Activated naive CD4-positive, alpha-beta T cell treated with anti-CD3 and anti-CD28 coated beads, Interleukin-2, amount 10 ng/mL, durations not matched to agents 7 days and 5 days (primary cell): ENCODE data around the gene STK33.

Source experiments
- CTCF ChIA-PET: fragments of 350-600 bp; sonication (Branson Sonifier 250); formaldehyde crosslinking; loops from one replicate; lab custom pipeline; 2021; ENCODE audit warnings: antibody characterized with exemption; lab: Charles Lee
- DNase-seq: peaks from one replicate; pipeline ENCODE4 v3.0.0-alpha.2; 2020
- H3K27ac Mint-ChIP-seq: one replicate; pipeline ENCODE4 v1.8.0; 2021; ENCODE audit warnings: mild to moderate bottlenecking, moderate library complexity, mixed read lengths
- H3K27me3 Mint-ChIP-seq: one replicate; pipeline ENCODE4 v1.8.0; 2021; ENCODE audit warnings: mild to moderate bottlenecking, mixed read lengths
- H3K36me3 Mint-ChIP-seq: one replicate; pipeline ENCODE4 v1.8.0; 2021; ENCODE audit warnings: mixed read lengths
- H3K4me1 Mint-ChIP-seq: one replicate; pipeline ENCODE4 v1.8.0; 2021; ENCODE audit warnings: mixed read lengths
- H3K4me3 Mint-ChIP-seq: one replicate; pipeline ENCODE4 v1.8.0; 2021; ENCODE audit warnings: mild to moderate bottlenecking, moderate library complexity, mixed read lengths
- H3K9me3 Mint-ChIP-seq: one replicate; pipeline ENCODE4 v1.8.0; 2021; ENCODE audit warnings: mixed read lengths

STK33 gene

DNA sequence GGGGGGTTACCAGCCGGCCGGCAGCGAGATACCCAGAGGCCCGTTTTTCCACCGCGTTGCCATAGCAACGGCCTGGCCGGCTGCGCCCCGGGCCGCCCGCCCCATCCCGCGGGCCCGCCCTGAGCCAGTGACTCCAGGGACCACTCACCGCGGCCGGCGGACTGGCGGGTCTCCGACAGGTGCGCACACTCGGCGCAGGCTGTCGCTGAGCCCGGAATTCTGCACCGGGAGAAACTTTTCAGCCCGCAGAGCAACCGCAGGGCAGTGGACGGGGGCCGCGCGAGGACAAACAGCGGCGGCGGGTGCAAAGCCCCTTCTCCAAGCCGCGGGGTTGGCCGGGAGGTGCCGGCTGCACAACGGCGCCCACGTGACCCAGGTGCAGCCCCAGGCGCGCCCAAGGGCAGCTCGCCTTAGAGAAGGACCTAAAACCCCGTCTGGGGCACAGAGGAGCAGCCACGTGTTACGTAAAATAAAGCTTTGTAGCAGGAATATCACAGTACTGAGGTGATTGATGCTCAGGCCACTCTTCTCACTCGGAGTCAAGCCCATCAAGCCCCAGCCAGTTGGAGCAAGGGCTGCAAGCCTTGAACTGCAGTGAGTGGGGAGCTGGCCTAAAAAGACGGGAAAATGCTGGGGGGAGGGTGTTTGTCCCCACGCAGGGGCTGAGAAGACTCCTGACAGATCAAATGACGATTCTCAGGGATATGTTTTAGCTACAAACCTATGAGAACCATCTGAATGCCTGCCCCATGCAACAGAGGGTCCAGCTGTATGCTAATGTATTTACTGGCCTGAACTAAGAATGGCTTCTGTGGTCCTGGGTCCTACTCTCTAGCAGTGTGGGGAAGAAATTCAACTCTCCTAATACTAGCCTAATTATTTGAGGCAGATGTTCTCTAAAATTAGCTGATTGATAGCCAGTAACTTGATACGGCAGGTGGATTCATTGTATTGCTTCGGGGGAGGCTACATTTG is at the start of gene STK33:
STK33 (minus strand) TSS at position 294 of the 975 bp plus-strand sequence. CDS start 119,323 bp downstream, outside the sequence.
- peaks cover 4% of the 10 kb centered on the region for H3K4me1 Mint-ChIP-seq
- H3K4me3 Mint-ChIP-seq = peak within 1 kb of the TSS; percentile 69
- H3K27ac Mint-ChIP-seq = no peak within 1 kb of the TSS
- no peaks in the 10 kb centered on the region for H3K36me3 Mint-ChIP-seq
- peak; percentile 55 for DNase-seq
- peaks cover 54% of the 10 kb centered on the region for H3K27me3 Mint-ChIP-seq
- no peaks in the 10 kb centered on the region for H3K9me3 Mint-ChIP-seq
- CTCF ChIA-PET = interaction anchor here (1.3 kb wide), 1 partner anchor 9 kb away, joined by 3 read pairs; no protein-coding TSS in a partner anchor

DNA sequence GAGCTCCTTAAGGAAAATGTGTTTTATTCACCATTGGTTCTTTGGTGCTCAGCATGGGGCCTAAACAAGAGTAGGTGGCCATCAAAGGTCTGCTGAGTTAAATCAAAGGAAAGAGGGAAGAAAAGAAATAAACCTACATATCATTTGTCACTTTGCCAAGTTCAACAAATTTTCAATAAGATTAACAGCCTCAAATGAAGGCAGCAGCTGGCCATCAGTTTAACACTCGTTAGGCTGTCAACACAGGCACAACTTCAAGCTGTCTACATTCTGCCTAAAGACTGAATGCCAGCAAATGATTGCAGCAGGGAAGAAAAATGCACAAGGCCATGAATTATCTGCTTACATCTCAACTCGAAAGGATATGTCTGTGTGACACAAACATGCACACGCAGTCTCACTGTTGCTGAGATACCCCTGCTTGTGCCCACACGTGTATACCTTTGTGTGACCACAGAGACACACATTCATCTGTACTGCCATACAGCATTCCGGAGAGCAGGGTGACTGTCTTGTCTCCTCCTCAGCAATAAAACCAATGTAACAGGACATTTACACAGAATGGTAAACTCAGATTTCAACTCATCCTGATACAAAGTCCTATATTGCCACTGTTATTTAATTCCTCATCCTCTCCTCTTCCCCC is 48.3 kb upstream of the STK33 start:
- no peaks in the 10 kb centered on the region for H3K27me3 Mint-ChIP-seq
- no peak for DNase-seq
- H3K4me3 Mint-ChIP-seq = no peak overlapping the region
- CTCF ChIA-PET = no interaction called here
- no peaks in the 10 kb centered on the region for H3K9me3 Mint-ChIP-seq
- peaks cover 36% of the 10 kb centered on the region for H3K36me3 Mint-ChIP-seq
- peaks cover 2% of the 10 kb centered on the region for H3K4me1 Mint-ChIP-seq
- no peak overlapping the region for H3K27ac Mint-ChIP-seq

DNA sequence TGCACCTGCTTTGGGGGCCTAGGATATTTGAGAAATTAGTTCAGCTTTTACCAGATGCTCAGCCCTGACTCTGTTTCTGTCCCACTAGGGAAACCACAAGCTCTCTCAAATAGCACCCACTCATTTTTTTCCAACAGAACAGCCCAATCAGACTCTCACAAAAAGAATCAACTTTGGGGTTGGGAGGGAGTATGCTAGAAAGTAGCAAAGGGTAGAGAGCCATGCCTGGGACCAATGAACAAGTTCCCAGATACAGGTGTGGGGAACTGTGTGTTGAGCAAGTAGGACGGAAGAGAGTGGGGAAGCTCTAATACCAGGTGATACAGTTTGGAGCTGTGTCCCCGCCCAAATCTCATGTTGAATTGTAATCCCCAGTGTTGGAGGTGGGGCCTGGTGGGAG is 47.3 kb upstream of the STK33 start:
- peaks cover 39% of the 10 kb centered on the region for H3K36me3 Mint-ChIP-seq
- H3K9me3 Mint-ChIP-seq = peaks cover 2% of the 10 kb centered on the region
- no peaks in the 10 kb centered on the region for H3K4me1 Mint-ChIP-seq
- no peak overlapping the region for H3K4me3 Mint-ChIP-seq
- H3K27me3 Mint-ChIP-seq = no peaks in the 10 kb centered on the region
- DNase-seq = no peak
- CTCF ChIA-PET = no interaction called here
- H3K27ac Mint-ChIP-seq = peak overlapping the region; percentile 39

DNA sequence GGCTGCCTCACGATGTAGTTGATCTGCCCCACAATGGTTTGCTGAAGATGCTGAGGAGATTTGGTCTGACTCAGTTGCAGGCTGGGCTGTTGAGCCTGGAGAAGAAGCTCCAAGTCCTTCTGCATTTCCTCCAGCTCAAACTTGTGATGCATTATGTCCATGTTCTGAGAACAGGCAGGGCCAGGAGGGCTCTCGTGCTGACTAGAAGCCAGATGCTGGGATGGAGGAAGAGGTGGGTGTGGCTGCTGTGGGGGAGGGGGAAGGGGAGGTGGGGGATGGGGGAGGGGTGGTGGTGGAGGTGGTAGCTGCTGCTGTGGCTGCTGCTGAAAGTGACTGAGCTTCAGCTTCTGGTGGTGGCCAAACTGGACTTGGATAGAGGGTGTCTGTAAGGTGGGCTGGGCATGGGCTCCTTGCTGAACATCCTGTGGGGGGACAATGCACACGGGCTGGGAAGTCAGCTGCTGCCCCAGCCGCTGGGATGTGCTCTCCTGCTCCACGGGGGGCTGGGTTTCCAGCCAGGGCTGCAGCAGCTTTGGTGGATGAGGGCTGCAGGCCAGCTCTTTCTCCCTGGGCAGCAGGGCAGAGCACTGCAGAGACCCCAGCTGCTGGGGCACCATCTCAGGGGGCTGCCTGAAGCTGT is 46.4 kb upstream of the STK33 start:
- Mint-ChIP-seq H3K27me3 (no peaks in the 10 kb centered on the region), H3K4me3 (no peak overlapping the region), H3K36me3 (peaks cover 43% of the 10 kb centered on the region), H3K9me3 (peaks cover 2% of the 10 kb centered on the region), H3K4me1 (no peaks in the 10 kb centered on the region), H3K27ac (no peak overlapping the region)
- no peak for DNase-seq
- CTCF ChIA-PET = interaction anchor here (1.3 kb wide), 1 partner anchor 8 kb away, joined by 4 read pairs; no protein-coding TSS in a partner anchor

DNA sequence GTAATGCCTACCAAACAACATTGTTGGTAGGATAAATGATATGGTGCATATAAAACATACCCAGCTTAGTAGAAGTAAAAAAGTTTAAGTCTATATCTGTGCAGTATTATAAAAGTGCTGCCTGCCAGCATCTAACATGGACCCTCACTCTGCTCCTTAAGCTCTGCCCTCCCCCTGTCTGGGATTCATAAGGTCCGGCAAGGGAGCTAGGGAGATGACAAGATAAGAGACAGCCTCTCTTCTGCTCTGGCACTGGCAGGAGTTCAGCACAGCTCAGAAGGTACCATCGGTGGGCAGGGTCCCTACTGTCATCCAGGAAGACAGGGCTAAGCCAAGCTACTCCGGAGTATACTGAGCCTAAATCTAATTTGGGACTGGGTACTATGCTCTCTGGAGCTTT is 45.6 kb upstream of the STK33 start:
- Mint-ChIP-seq H3K4me1 (no peaks in the 10 kb centered on the region), H3K4me3 (no peak overlapping the region), H3K36me3 (peaks cover 43% of the 10 kb centered on the region), H3K27ac (no peak overlapping the region), H3K9me3 (peaks cover 2% of the 10 kb centered on the region), H3K27me3 (no peaks in the 10 kb centered on the region)
- CTCF ChIA-PET = interaction anchor here (0.8 to 1.3 kb wide), 3 partner anchors 9 to 286 kb away, joined by 3 to 4 read pairs (median 3); no protein-coding TSS in a partner anchor
- DNase-seq = no peak

DNA sequence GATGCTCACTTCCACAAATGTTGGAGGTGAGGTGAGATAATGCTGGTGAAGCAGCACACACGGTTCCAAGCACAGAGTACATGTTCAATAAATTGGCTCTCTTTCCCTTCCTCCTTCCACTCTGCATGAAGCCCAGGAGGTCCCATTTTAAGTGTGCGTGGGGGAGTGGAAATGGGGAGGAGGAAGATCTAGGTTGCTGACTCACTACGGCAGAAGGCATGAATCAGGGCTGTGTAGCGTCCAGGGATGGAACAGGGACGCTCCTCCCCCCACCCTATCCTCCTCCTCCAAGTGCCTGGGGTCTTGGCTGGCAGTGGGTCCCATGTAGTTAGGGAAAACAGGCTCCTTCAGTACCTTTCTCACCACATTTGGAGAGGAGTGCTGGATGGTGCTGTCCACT is 44.3 kb upstream of the STK33 start:
- no peak overlapping the region for H3K27ac Mint-ChIP-seq

DNA sequence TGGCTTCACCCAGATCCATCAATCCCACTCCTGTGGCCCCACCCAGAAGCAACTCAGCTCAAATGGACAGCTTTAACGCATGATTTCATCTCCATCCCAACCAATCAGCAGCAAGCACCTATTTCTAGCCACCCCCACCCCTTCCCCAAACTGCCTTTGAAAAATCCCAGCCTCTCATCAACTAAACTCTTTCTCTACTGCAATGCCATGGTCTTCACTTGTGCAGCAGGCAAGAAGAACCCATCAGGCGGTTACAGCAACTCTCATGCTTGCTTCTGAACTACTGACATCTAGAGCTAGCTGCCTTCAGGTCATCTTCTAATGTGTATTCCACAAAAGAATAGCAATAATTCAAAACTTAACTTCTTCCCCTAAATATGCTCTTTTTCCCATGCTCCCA is 42.1 kb upstream of the STK33 start:
- H3K27me3 Mint-ChIP-seq = no peaks in the 10 kb centered on the region
- H3K27ac Mint-ChIP-seq = no peak overlapping the region
- no peaks in the 10 kb centered on the region for H3K4me1 Mint-ChIP-seq
- no peak for DNase-seq
- peaks cover 40% of the 10 kb centered on the region for H3K36me3 Mint-ChIP-seq
- peaks cover 2% of the 10 kb centered on the region for H3K9me3 Mint-ChIP-seq
- no peak overlapping the region for H3K4me3 Mint-ChIP-seq
- CTCF ChIA-PET = no interaction called here

More for the DNA sequence above, 44.3 kb upstream of the STK33 start:
- Mint-ChIP-seq H3K9me3 (peaks cover 2% of the 10 kb centered on the region), H3K4me3 (no peak overlapping the region), H3K36me3 (peaks cover 43% of the 10 kb centered on the region), H3K27me3 (no peaks in the 10 kb centered on the region), H3K4me1 (no peaks in the 10 kb centered on the region)
- CTCF ChIA-PET = no interaction called here
- DNase-seq = no peak

DNA sequence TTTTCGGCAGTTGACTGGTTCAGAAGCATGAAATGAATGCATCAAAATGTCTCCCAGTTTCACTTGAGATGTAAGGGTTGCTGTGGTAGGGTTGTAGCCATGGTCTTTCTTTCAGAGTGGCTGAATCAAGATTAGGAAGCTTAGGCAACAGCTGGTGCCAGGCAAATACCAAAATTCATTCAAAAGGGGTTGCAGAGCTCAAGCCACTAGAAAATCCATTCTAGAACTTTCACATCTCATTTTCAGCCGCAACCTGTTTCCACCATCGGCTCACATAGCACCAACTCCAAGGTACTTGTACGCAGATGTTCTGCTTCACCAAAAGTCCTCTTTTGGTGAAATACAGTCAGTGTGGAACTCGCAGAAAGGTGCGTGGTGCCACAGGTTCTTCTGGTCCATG is 40.5 kb upstream of the STK33 start:
- peaks cover 41% of the 10 kb centered on the region for H3K36me3 Mint-ChIP-seq
- peaks cover 2% of the 10 kb centered on the region for H3K9me3 Mint-ChIP-seq
- H3K27ac Mint-ChIP-seq = no peak overlapping the region
- no peaks in the 10 kb centered on the region for H3K27me3 Mint-ChIP-seq
- no peak overlapping the region for H3K4me3 Mint-ChIP-seq
- CTCF ChIA-PET = no interaction called here
- DNase-seq = no peak
- no peaks in the 10 kb centered on the region for H3K4me1 Mint-ChIP-seq

DNA sequence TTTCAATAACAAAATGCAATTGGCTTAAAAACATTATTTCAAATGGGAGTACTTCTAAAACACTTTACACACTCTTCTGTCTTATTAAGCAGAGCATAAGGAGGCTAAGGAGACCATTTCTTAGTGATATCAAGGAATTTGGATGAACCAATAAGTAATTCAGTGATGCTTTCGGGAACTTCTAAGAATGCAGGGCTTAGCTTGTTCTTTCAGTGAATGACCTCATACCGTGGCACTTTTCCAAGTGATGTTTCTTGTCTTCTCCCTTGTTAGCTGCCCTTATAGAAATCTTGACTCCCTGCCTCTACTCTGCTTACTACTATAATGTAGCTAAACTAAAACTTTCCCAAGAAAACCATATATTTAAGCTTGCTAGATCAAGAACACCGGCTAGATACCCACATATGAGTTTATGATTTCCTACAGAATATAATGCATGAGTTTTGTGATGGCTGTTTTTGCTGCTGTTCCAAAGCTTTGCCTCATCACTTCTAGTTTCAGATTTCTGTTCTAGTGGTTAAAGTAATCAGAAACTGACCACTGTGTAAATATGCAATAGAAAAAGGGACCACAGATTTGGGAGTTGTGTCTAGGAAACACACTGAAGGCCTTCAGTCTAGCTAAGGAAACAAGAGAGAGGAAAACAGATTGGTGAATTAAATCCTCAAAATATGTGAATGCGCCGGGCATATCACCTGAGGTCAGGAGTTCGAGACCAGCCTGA is 37.5 kb upstream of the STK33 start:
- Mint-ChIP-seq H3K27me3 (no peaks in the 10 kb centered on the region), H3K36me3 (peaks cover 21% of the 10 kb centered on the region), H3K27ac (no peak overlapping the region), H3K9me3 (peaks cover under 1% of the 10 kb centered on the region), H3K4me3 (no peak overlapping the region), H3K4me1 (no peaks in the 10 kb centered on the region)
- CTCF ChIA-PET = no interaction called here
- no peak for DNase-seq

DNA sequence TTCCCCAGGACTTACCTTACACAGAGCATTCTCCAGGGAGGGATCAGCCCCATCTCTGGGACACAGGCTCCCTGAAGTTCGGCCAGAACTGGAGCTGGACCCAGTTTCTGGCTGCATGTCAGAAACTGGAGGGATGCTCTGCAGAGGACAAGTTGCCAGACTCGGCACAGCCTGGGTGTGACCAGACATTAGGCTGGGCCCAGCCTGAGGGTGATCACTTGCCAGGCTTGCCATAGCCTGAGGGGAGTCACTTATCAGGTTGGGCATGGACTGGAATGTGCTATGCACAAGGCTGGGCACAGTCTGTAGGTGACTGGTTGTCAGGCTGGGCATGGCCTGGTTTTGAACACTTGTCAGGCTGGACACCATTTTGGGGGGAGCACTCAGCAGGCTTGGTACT is 30.7 kb upstream of the STK33 start:
- DNase-seq = no peak
- Mint-ChIP-seq H3K9me3 (no peaks in the 10 kb centered on the region), H3K36me3 (peaks cover 21% of the 10 kb centered on the region), H3K4me3 (no peak overlapping the region), H3K4me1 (no peaks in the 10 kb centered on the region), H3K27ac (no peak overlapping the region), H3K27me3 (no peaks in the 10 kb centered on the region)
- CTCF ChIA-PET = interaction anchor here (1.0 kb wide), 1 partner anchor 335 kb away, joined by 4 read pairs; no protein-coding TSS in a partner anchor

DNA sequence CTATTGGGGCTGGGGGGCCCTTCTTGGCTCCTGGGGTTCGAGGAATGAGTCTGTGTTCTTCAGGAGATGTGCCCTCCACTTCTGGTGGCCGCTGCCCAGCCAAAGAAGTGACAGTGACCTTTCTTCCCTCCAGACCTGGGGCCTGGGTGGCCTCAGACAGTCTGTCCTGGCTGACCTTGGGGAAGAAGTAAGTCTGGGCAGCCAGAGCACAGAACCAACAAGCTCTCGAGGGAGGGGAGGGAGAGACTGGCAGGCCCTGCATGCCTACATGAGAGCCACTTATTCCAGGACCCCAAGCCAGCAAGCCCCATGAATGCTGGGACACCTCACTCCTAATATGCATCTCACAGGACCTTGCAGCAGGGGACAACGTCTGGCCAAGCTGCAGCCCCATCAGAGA is 27.1 kb upstream of the STK33 start:
- H3K27ac Mint-ChIP-seq = no peak overlapping the region
- H3K36me3 Mint-ChIP-seq = peaks cover 28% of the 10 kb centered on the region
- H3K9me3 Mint-ChIP-seq = no peaks in the 10 kb centered on the region
- no peak for DNase-seq
- H3K4me1 Mint-ChIP-seq = no peaks in the 10 kb centered on the region
- H3K27me3 Mint-ChIP-seq = no peaks in the 10 kb centered on the region
- H3K4me3 Mint-ChIP-seq = no peak overlapping the region
- CTCF ChIA-PET = interaction anchor here (0.7 kb wide), 1 partner anchor 733 kb away, joined by 3 read pairs; no protein-coding TSS in a partner anchor

DNA sequence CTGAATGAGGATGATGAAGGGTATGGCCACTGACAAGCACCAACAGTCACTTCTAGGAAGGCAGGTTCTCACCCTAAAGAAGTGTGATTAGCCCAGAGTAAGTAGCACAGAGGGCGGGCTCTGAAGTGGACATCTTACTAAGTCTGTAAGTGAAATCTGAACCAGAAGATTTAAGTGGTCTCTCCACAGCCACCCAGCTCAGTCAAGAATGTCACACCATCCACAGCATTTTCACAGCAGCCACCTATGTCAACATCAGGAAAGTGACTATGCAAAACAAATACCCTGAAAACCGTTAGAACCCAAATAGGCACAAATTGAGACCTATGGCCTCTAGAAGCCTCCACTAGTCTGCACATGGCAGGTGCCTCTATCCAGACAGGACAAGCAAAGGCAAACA is 23.0 kb upstream of the STK33 start:
- no peak for DNase-seq
- no peak overlapping the region for H3K27ac Mint-ChIP-seq
- CTCF ChIA-PET = no interaction called here

DNA sequence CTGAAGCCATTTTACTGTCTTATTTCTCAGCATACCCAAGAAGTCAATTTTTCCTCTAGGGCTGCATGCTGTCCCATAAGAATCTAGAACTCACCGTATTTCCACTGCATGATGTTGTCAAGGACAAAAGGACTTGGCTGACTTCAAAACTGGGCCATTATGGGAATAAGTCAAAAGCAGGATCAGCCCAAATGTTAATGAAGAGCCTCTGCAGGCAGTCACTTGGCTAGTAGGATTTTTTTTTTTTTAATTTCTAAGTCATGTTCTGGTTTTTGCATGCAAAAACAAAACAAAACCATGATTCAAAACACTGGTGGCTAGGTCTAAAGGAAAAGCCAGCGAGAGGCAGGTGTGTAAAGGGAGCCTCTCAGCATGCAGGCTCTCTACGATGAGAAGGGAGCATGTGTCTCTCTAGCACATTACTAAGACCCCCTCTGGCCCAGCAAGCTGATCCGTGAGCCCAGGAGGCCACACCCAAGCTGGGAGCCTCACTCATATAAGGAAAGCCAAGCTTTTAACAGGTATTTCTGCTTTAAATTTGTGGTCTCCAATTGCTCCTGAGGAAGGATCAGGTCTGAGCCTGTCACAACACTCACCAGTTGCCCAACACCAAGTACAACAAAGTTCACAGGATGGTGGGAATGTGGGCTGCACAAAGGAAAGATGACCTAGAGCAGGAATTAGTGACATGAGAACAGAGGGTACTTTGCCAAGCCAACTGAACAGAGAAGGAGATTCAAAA is 21.4 kb upstream of the STK33 start:
- Mint-ChIP-seq H3K27me3 (no peaks in the 10 kb centered on the region), H3K4me1 (peaks cover 3% of the 10 kb centered on the region), H3K4me3 (no peak overlapping the region), H3K36me3 (peaks cover 20% of the 10 kb centered on the region), H3K9me3 (no peaks in the 10 kb centered on the region), H3K27ac (no peak overlapping the region)
- no peak for DNase-seq
- CTCF ChIA-PET = no interaction called here

More for the DNA sequence above, 23.0 kb upstream of the STK33 start:
- Mint-ChIP-seq H3K4me1 (no peaks in the 10 kb centered on the region), H3K36me3 (peaks cover 22% of the 10 kb centered on the region), H3K9me3 (no peaks in the 10 kb centered on the region), H3K27me3 (no peaks in the 10 kb centered on the region), H3K4me3 (no peak overlapping the region)
